Vagina (tissue), 2 donors: ENCODE measurements around the gene UNC13B.

Source experiments
- CTCF ChIP-seq, 3 experiments: fragments of 450-650 bp in 2 of 3; fragments of 200-600 bp in 1 of 3; sonication (generic) in 1 of 3; IDR thresholded peaks; one replicate each; pipeline ENCODE4 v1.5.1; 2017 to 2019; ENCODE audit warnings: antibody characterized with exemption in 3 of 3, mild to moderate bottlenecking in 2 of 3, moderate library complexity in 2 of 3
- POLR2AphosphoS5 ChIP-seq, 2 donors: sonication (generic); formaldehyde crosslinking; IDR thresholded peaks; one replicate each; pipeline ENCODE4 v1.9.0; 2017; ENCODE audit warnings: antibody characterized with exemption in 2 of 2, mild to moderate bottlenecking in 2 of 2, low read depth in 1 of 2; ENCODE audit not compliant: insufficient read depth in 1 of 2

GRCh38 chr9:35280399-35280798, 118.6 kb downstream of the UNC13B start:
- TF ChIP-seq CTCF (IDR thresholded peaks at IDR 0.05) (no peak), POLR2AphosphoS5 (IDR thresholded peaks at IDR 0.05; ENCODE audit: insufficient read depth in 1 of 2, low read depth in 1 of 2) (no peak)
